GM12878 (cell line): ENCODE measurements around the gene FANCC. TPM values are rescaled to one million over a fixed set of nuclear protein-coding genes. Genes with fewer than 3 reads are reported as not detected.

Experiments
- ATAC-seq: fragments of 200-7000 bp; cut with Tn5 transposase; 3 replicates; pipeline ENCODE4 v1.9.1; 2020; ENCODE audit warnings: mild to moderate bottlenecking, moderate library complexity
- BruUV-seq: library from RNA; stranded (reverse); fragments of 400-500 nt; replicated peaks from 2 replicates; lab custom pipeline; 2021; lab: Mats Ljungman, UMichigan
- CTCF ChIA-PET: fragments of 300-600 bp; sonication (Branson Sonifier 250); formaldehyde crosslinking; extraction: SDS; loops from one replicate; lab custom pipeline; 2021; ENCODE audit warnings: inconsistent platforms; lab: Yijun Ruan, JAX
- POLR2A ChIA-PET: fragments of 350-600 bp; formaldehyde crosslinking; extraction: SDS; loops from one replicate; lab custom pipeline; 2021; ENCODE audit warnings: inconsistent platforms; lab: Charles Lee
- RAD21 ChIA-PET: fragments of 300-600 bp; sonication (Branson Sonifier 250); formaldehyde crosslinking; loops from one replicate; lab custom pipeline; 2023; ENCODE audit warnings: antibody characterized with exemption; ENCODE audit not compliant: unreplicated experiment; lab: Charles Lee
- SMC1A ChIA-PET: fragments of 300-600 bp; sonication (Branson Sonifier 250); formaldehyde crosslinking; loops from one replicate; lab custom pipeline; 2023; ENCODE audit not compliant: unreplicated experiment, uncharacterized antibody; lab: Charles Lee
- DNase-seq: peaks from one replicate; pipeline ENCODE4 v3.0.0-alpha.2; 2011; ENCODE audit warnings: low read depth, low spot score
- FAIRE-seq: peaks from 3 replicates; lab custom pipeline; 2011; peaks lifted over from hg19 to GRCh38; lab: Jason Lieb, UNC
- H2AFZ ChIP-seq: 2 replicates; pipeline ENCODE4 v1.6.0; 2011; ENCODE audit warnings: low read depth, low read length, control low read depth; ENCODE audit not compliant: control insufficient read depth
- H3K27ac ChIP-seq: 2 replicates; pipeline ENCODE4 v1.5.1; 2011; ENCODE audit warnings: control low read depth; ENCODE audit not compliant: control insufficient read depth, insufficient read depth
- H3K27me3 ChIP-seq, 2 experiments: replicated peaks in 1 of 2; 2 replicates each; pipeline versions ENCODE4 v1.6.0 to v1.6.1; 2011; ENCODE audit warnings: low read length in 1 of 2; ENCODE audit not compliant: control insufficient read depth in 2 of 2, insufficient read depth in 2 of 2
- H3K36me3 ChIP-seq, 2 experiments: 2 replicates each; pipeline ENCODE4 v1.5.1; 2011; ENCODE audit warnings: low read length in 1 of 2; ENCODE audit not compliant: control insufficient read depth in 2 of 2, insufficient read depth in 2 of 2
- H3K4me1 ChIP-seq: 2 replicates; pipeline ENCODE4 v1.6.1; 2011; ENCODE audit warnings: mild to moderate bottlenecking, low read length, moderate library complexity, mixed read lengths; ENCODE audit not compliant: control insufficient read depth, insufficient read depth
- H3K4me2 ChIP-seq: 2 replicates; pipeline ENCODE4 v1.6.0; 2011; ENCODE audit warnings: control low read depth; ENCODE audit not compliant: control insufficient read depth, insufficient read depth
- H3K4me3 ChIP-seq: fragments of 200-600 bp; sonication (generic); 2 replicates; pipeline ENCODE4 v1.5.1; 2016
- H3K79me2 ChIP-seq: 2 replicates; pipeline ENCODE4 v1.6.0; 2011; ENCODE audit warnings: low read length; ENCODE audit not compliant: control insufficient read depth, insufficient read depth
- H3K9ac ChIP-seq: 2 replicates; pipeline ENCODE4 v1.8.0; 2011; ENCODE audit warnings: low read length, control low read depth, mixed read lengths; ENCODE audit not compliant: control insufficient read depth, insufficient read depth
- H3K9me3 ChIP-seq: replicated peaks from 3 replicates; pipeline ENCODE4 v1.5.1; 2011; ENCODE audit warnings: mild to moderate bottlenecking, low read length; ENCODE audit not compliant: control insufficient read depth, insufficient read depth
- H4K20me1 ChIP-seq: 2 replicates; pipeline ENCODE4 v1.6.0; 2011; ENCODE audit not compliant: control insufficient read depth, insufficient read depth
- BCL11A ChIP-seq: IDR thresholded peaks from 2 replicates; pipeline ENCODE4 v1.6.1; 2011; ENCODE audit warnings: low read depth, low read length
- CHD2 ChIP-seq: IDR thresholded peaks from 2 replicates; pipeline ENCODE4 v1.6.1; 2011; ENCODE audit warnings: low read depth, low read length, improper control_type of control experiment, borderline replicate concordance
- ETV6 ChIP-seq, 2 experiments: fragments of 450-650 bp in 1 of 2; IDR thresholded peaks in 1 of 2; conservative IDR thresholded peaks in 1 of 2; 2 replicates each; pipeline ENCODE4 v1.6.1; 2014; ENCODE audit warnings: antibody characterized with exemption in 1 of 2, borderline replicate concordance in 1 of 2, low read depth in 1 of 2, mild to moderate bottlenecking in 1 of 2, moderate library complexity in 1 of 2
- FOXM1 ChIP-seq: IDR thresholded peaks from 2 replicates; pipeline ENCODE4 v1.6.1; 2012; ENCODE audit warnings: low read depth, mild to moderate bottlenecking, inconsistent platforms, low read length, moderate library complexity
- GABPA ChIP-seq: IDR thresholded peaks from 2 replicates; pipeline ENCODE4 v1.6.1; 2014; ENCODE audit warnings: antibody characterized with exemption, low read depth, mild to moderate bottlenecking, inconsistent platforms
- KAT2A ChIP-seq: conservative IDR thresholded peaks from 2 replicates; pipeline ENCODE4 v1.6.1; 2011; ENCODE audit warnings: low read depth, low read length; ENCODE audit not compliant: control insufficient read depth
- NFYB ChIP-seq: IDR thresholded peaks from 2 replicates; pipeline ENCODE4 v1.6.1; 2011; ENCODE audit warnings: low read depth, mild to moderate bottlenecking, low read length, improper control_type of control experiment, moderate library complexity; ENCODE audit not compliant: insufficient read depth
- NKRF ChIP-seq: fragments of 450-650 bp; conservative IDR thresholded peaks from 2 replicates; pipeline ENCODE4 v1.6.1; 2017; ENCODE audit warnings: mild to moderate bottlenecking, moderate library complexity
- NR2F1 ChIP-seq: fragments of 450-650 bp; conservative IDR thresholded peaks from 2 replicates; pipeline ENCODE4 v1.6.1; 2017; ENCODE audit warnings: mild to moderate bottlenecking
- PML ChIP-seq: IDR thresholded peaks from 2 replicates; pipeline ENCODE4 v1.6.1; 2012; ENCODE audit warnings: low read length, inconsistent platforms
- SIN3A ChIP-seq: IDR thresholded peaks from 2 replicates; pipeline ENCODE4 v1.6.1; 2012; ENCODE audit warnings: low read depth, low read length, improper control_type of control experiment
- YBX1 ChIP-seq: fragments of 450-650 bp; IDR thresholded peaks from 2 replicates; pipeline ENCODE4 v1.6.1; 2016; ENCODE audit warnings: antibody characterized with exemption
- ZNF274 ChIP-seq: IDR thresholded peaks from one replicate; pipeline ENCODE4 v1.8.0; 2011; ENCODE audit not compliant: insufficient read length, insufficient read depth
- ZNF384 ChIP-seq: IDR thresholded peaks from 2 replicates; pipeline ENCODE4 v1.6.1; 2012; ENCODE audit warnings: low read depth, mild to moderate bottlenecking, low read length, improper control_type of control experiment, borderline replicate concordance
- ZNF622 ChIP-seq: fragments of 450-650 bp; IDR thresholded peaks from 2 replicates; pipeline ENCODE4 v1.6.1; 2017; ENCODE audit warnings: mild to moderate bottlenecking, inconsistent platforms
- WGBS: methylation state at CpG from one replicate; pipeline ENCODE4 v1.1.6; 2016; ENCODE audit warnings: low lambda C conversion rate; ENCODE audit not compliant: insufficient replicate concordance, insufficient coverage; ENCODE audit errors: missing lambda C conversion rate; 5-methylcytosine and 5-hydroxymethylcytosine counted together
- in situ Hi-C: fragments of 300-500 bp; cut with MboI; formaldehyde crosslinking; loops from 9 replicates; pipeline ENCODE4 v1.14.3; 2018; ENCODE audit warnings: mixed read lengths
- intact Hi-C: fragments of 100-400 bp; cut with micrococcal nuclease; formaldehyde crosslinking; loops from one replicate; pipeline ENCODE4 v1.14.2; 2022; ENCODE audit not compliant: unreplicated experiment
- polyA plus RNA-seq, 11 experiments: library from polyadenylated mRNA; depleted of rRNA in 4 of 11; unstranded in 6 of 11; stranded (reverse) in 5 of 11; fragments of >200 nt; fragmentation: Nextera tagmentation in 4 of 11; fragmentation: Illumina TruSeq in 1 of 11; extraction: Ambion mirVana in 4 of 11; extraction: Trizol in 1 of 11; gene quantifications; 1 replicate in 1 of 11; 2 replicates in 10 of 11; pipeline versions ENCODE4 v1.2.1 to v1.2.3, GENCODE V29; 2011 to 2016; ENCODE audit warnings: inconsistent platforms in 2 of 11, missing spikeins in 2 of 11, low read depth in 1 of 11
- total RNA-seq, 4 experiments: library from RNA; depleted of rRNA in 3 of 4; stranded (reverse); fragments of >200 nt in 3 of 4; fragmentation: Illumina TruSeq in 1 of 4; extraction: Trizol in 1 of 4; gene quantifications; 2 replicates each; pipeline versions ENCODE4 v1.2.1 to v1.2.3, GENCODE V29; 2013 to 2021
- TF ChIP-seq, protein P1 (sequence below): fragments of 450-650 bp; formaldehyde crosslinking; IDR thresholded peaks from 2 replicates; pipeline ENCODE4 v1.4.0; 2022; ENCODE audit warnings: mild to moderate bottlenecking, moderate library complexity

Gene FANCC
- total and polyA plus RNA-seq, 10 of the 15 experiments (the other 5 are each of a cell fraction or from before 2014, with no cell fraction given), result 1.2 to 16.8 (median 10.5) TPM

GRCh38 chr9:95239071-95239470 is 78.4 kb downstream of the FANCC start:
- Histone ChIP-seq H4K20me1 (no peaks in the 10 kb centered on the region), H3K4me2 (no peak overlapping the region)
- ChIA-PET CTCF (no interaction called here), POLR2A (no interaction called here), RAD21 (no interaction called here)
- no TSS peak for BruUV-seq
- intact Hi-C loops (no loop called here), in situ Hi-C loops (no loop called here)
- TF ChIP-seq BCL11A (no peak), NKRF (no peak), ZNF384 (no peak), ZNF622 (no peak), CHD2 (no peak), GABPA (no peak), NR2F1 (no peak), KAT2A (no peak), NFYB (no peak), YBX1 (no peak), ZNF274 (no peak), FOXM1 (no peak), PML (no peak), ETV6 (conservative IDR thresholded peaks at IDR 0.05 in 1 of 2, IDR thresholded peaks at IDR 0.05 in 1 of 2; ENCODE audit: borderline replicate concordance in 1 of 2, low read depth in 1 of 2) (no peak), SIN3A (no peak)
- TF ChIP-seq, protein P1, sequence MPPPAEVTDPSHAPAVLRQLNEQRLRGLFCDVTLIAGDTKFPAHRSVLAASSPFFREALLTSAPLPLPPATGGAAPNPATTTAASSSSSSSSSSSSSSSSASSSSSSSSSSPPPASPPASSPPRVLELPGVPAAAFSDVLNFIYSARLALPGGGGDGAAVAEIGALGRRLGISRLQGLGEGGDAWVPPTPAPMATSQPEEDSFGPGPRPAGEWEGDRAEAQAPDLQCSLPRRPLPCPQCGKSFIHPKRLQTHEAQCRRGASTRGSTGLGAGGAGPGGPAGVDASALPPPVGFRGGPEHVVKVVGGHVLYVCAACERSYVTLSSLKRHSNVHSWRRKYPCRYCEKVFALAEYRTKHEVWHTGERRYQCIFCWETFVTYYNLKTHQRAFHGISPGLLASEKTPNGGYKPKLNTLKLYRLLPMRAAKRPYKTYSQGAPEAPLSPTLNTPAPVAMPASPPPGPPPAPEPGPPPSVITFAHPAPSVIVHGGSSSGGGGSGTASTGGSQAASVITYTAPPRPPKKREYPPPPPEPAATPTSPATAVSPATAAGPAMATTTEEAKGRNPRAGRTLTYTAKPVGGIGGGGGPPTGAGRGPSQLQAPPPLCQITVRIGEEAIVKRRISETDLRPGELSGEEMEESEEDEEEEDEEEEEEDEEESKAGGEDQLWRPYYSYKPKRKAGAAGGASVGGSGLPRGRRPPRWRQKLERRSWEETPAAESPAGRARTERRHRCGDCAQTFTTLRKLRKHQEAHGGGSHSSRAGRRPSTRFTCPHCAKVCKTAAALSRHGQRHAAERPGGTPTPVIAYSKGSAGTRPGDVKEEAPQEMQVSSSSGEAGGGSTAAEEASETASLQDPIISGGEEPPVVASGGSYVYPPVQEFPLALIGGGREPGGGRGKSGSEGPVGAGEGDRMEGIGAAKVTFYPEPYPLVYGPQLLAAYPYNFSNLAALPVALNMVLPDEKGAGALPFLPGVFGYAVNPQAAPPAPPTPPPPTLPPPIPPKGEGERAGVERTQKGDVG (CRISPR knock-in tag), result no peak
- TF ChIP-seq, all 136 proteins: peak for 0
- no peak for DNase-seq
- Histone ChIP-seq H3K36me3 (no peaks in the 10 kb centered on the region; a peak in 1 of 4 replicates), H3K27me3 (no peaks in the 10 kb centered on the region), H3K9ac (no peak overlapping the region), H3K9me3 (no peaks in the 10 kb centered on the region), H3K27ac (no peak overlapping the region), H3K4me3 (no peak overlapping the region), H3K79me2 (no peaks in the 10 kb centered on the region), H3K4me1 (no peaks in the 10 kb centered on the region), H2AFZ (no peak overlapping the region)
- no peak for FAIRE-seq
- 95% methylated on average over 5 of the region's 5 CpGs for WGBS
- SMC1A ChIA-PET, result no interaction called here
- ATAC-seq, result no peak
